ENCODE measurements around the gene CLRN1.

CLRN1 gene

GRCh38 chr3:150975086-150975991 is 2.8 kb upstream of the CLRN1 start:
- DNase-seq, result no peak

GRCh38 chr3:150970665-150971324 is 1.7 kb downstream of the CLRN1 start:
- no peak for DNase-seq

DNA sequence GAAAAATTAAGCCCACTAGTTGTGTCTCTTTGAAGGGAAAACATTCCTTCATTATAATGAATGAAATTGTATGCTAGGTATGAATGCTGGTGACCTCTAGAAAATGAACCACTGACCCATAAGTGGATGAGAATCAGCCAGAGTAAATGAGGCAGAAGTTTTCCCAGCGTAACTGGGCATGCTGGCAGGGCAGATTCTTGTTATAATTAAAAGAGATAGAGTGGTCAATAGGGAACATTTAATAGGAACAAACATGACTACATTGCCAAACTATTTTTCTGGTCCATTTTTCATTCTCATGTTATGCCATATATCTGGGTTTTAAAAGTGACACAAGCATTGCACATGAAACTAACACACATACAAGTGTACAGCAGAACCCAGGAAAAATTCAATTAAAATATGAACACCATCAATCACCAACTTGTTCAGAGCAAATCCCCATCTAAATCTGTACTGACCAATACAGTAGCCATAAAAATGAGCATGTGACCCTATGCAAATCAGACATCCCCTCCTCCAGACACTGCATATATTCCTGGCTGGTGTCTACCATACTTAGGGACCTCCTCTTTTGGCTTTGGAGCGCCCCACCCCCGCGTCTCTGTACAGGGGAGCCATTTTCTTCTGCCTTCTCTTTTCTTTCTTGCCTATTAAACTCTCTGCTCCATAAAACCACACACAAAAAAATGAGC is 4.0 kb downstream of the CLRN1 start:
- DNase-seq, result no peak

DNA sequence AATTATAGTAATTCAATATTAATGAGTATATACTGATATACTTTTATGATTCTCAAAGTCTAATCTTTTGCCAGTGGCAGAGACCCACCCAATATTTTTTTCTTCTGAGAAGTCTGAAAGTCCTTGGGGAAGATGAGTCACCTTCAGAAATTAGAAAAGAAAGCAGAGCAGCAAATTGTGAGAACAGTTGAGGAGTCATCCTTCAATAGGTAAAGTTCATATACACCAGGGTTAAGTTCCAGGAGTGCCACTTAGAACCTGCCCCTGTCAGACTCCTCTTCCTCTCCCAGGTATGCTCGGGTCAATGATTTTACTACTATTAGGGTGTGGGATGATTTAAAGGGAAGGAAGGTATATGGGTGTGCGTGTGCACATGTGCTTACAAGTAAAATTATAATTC is 7.1 kb downstream of the CLRN1 start:
- DNase-seq, result no peak

GRCh38 chr3:150961949-150962348 is 10.6 kb downstream of the CLRN1 start:
- DNase-seq, result no peak

- DNase-seq, result no peak
Observed at GRCh38 chr3:150960708-150961684, 11.5 kb downstream of the CLRN1 start.

DNA sequence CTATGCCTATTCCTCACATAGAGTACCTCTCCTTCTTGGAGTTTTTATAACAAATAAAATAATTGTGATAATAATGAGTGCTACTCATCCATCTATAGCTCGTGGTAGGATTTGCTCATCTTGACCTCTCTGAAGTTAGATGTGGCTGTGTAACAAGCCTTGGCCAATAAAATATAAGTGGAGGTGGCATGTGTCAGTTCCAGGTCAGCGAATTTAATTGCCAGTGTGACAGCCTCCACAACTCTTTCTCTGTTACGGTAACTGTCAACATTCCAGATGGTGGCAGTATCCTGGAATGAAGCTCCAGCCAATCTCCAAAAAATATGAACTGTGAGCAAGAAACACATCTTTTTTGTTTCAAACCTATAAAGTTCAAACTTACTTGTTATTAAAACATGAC is 13.8 kb downstream of the CLRN1 start:
- no peak for DNase-seq

DNA sequence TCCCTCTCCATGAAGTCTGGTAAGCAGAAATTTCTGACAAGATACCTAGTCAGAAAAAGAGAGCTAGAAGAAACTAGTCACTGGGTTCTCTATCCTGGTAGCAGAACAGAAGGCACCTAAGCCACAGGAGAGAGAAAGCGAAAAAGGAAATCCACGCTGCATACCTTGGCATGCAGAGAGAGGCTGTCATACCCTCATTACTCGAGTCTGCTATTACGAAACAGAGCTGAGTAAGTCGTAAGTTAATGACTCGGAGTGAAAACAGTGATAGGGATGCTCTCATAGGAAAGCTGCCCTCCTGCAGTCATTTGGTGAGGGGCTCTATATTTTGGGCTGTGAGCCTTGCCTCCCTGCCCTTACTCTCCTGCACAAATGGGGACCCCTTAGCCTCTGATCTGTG is 16.2 kb downstream of the CLRN1 start:
- DNase-seq, result no peak

GRCh38 chr3:150951923-150952322 is 20.6 kb downstream of the CLRN1 start:
- DNase-seq, result no peak

- DNase-seq, result no peak
Observed at GRCh38 chr3:150945226-150946032, 27.1 kb downstream of the CLRN1 start.

- DNase-seq, result no peak
Observed at GRCh38 chr3:150942221-150942620, 30.3 kb downstream of the CLRN1 start.

- DNase-seq, result no peak
Observed at GRCh38 chr3:150936693-150937092, 35.8 kb downstream of the CLRN1 start.

DNA sequence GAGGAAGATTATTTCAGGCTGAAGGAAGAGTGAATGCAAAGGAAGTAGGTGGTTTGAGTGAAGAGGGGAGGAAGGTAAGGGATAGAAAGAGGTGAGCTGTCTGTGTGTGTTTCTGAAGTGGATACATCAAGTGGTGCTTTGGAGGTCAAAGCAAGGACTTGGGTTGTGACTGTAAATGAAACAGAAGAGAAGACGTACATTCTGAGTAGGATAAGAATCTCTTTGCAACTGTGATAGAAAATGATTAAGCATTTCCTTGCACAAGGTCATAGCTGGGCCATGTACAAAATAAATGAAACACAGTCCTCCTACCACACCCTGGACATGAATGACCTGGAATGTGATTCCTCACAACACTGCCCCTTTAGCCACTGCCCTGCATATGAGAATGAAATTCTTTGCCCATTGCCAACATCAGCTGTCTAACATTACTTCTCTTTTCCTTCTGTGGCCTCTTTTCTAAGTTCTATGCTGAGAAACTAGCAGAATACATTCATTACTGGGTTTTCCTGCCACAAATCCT is 39.0 kb downstream of the CLRN1 start:
- DNase-seq, result no peak

DNA sequence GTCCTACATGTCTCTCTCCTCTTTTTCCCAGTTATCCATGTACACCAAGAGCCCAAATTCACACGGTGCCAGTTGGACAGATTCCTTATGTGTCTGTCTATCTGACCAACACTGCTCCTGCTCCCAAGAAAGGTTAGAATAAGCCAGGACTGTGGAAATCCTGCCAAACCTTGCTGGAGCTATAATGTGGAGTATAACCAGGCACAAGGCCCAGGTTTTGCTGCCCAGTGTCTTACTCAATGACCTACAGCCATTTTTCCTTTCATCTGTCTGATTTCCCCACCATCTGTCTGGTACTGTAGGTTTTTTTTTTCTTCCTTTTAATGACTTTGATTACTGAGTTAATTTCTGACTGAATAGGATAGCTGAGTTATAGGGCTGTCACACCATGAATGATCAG is 40.8 kb downstream of the CLRN1 start:
- DNase-seq, result no peak

DNA sequence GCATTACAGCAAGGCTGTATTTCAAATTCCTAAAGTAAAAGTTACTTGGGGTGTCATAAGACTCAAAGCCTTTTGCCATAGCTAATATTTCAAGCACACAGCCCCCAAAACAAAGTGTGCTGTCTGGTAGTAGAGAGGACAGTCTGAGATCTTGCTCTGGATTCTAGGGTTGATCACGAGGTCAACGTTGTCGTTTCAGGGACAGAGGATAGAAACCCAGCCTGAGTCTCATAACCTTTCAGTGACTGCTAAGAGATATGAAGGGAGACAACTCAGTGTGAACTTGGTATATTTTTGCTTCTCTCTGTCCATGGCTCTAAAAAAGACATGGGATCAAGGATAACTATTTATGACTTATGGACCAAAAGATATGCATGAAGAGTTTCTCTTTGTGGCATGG is 41.7 kb downstream of the CLRN1 start:
- DNase-seq, result no peak

- no peak for DNase-seq
Observed at GRCh38 chr3:150928234-150928633, 44.3 kb downstream of the CLRN1 start.

DNA sequence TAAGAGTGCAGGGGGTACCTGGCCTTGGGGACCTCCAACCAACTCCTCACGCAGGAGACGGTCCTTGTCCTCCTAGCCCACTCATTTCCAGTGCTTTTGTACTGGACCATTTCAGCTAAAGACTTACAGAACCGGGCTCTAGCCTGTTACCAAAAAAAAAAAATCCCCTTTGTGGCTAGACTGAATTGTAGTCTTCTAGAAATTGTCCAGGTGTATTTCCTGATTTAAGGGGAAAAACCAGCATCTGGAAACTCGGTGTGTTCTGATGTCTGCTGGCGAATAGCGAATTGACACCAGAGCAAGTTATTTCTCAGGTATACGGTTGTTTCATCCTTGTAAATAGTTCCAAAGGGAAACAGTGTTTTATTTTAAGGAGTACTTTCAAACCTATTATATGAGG is 46.2 kb downstream of the CLRN1 start:
- DNase-seq, result no peak

- peak; percentile 3 to 26 (median 10) for DNase-seq
Observed at GRCh38 chr3:150925751-150926201, 46.8 kb downstream of the CLRN1 start.

- DNase-seq, result no peak
Observed at GRCh38 chr3:150922611-150923010, 49.9 kb downstream of the CLRN1 start.

GRCh38 chr3:150921209-150921608 is 51.3 kb downstream of the CLRN1 start:
- DNase-seq, result no peak

- DNase-seq, result no peak
Observed at GRCh38 chr3:150920236-150920635, 52.3 kb downstream of the CLRN1 start.

Measured in activated naive CD4-positive, alpha-beta T cell (primary cell).